Suppressor macrophage (primary cell): Measurements from ENCODE around the gene DIP2A.

Source experiments
- DNase-seq, 4 experiments: peaks; one replicate each; pipeline ENCODE4 v3.0.0-alpha.2; 2020 to 2022
- total RNA-seq, 17 experiments: gene quantifications; one replicate each; lab custom pipeline; 2026; ENCODE audit warnings: mixed read lengths in 6 of 17, inconsistent platforms in 3 of 17; lab: John Stamatoyannopoulos, UW

DIP2A gene, protein sequence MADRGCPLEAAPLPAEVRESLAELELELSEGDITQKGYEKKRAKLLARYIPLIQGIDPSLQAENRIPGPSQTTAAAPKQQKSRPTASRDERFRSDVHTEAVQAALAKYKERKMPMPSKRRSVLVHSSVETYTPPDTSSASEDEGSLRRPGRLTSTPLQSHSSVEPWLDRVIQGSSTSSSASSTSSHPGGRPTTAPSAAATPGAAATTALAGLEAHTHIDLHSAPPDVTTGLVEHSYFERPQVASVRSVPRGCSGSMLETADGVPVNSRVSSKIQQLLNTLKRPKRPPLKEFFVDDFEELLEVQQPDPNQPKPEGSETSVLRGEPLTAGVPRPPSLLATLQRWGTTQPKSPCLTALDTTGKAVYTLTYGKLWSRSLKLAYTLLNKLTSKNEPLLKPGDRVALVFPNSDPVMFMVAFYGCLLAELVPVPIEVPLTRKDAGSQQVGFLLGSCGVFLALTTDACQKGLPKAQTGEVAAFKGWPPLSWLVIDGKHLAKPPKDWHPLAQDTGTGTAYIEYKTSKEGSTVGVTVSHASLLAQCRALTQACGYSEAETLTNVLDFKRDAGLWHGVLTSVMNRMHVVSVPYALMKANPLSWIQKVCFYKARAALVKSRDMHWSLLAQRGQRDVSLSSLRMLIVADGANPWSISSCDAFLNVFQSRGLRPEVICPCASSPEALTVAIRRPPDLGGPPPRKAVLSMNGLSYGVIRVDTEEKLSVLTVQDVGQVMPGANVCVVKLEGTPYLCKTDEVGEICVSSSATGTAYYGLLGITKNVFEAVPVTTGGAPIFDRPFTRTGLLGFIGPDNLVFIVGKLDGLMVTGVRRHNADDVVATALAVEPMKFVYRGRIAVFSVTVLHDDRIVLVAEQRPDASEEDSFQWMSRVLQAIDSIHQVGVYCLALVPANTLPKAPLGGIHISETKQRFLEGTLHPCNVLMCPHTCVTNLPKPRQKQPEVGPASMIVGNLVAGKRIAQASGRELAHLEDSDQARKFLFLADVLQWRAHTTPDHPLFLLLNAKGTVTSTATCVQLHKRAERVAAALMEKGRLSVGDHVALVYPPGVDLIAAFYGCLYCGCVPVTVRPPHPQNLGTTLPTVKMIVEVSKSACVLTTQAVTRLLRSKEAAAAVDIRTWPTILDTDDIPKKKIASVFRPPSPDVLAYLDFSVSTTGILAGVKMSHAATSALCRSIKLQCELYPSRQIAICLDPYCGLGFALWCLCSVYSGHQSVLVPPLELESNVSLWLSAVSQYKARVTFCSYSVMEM (N-terminal part only)
- total RNA-seq = 26.1 to 109 (median 62.2) reads per million in 17 experiments

DNA sequence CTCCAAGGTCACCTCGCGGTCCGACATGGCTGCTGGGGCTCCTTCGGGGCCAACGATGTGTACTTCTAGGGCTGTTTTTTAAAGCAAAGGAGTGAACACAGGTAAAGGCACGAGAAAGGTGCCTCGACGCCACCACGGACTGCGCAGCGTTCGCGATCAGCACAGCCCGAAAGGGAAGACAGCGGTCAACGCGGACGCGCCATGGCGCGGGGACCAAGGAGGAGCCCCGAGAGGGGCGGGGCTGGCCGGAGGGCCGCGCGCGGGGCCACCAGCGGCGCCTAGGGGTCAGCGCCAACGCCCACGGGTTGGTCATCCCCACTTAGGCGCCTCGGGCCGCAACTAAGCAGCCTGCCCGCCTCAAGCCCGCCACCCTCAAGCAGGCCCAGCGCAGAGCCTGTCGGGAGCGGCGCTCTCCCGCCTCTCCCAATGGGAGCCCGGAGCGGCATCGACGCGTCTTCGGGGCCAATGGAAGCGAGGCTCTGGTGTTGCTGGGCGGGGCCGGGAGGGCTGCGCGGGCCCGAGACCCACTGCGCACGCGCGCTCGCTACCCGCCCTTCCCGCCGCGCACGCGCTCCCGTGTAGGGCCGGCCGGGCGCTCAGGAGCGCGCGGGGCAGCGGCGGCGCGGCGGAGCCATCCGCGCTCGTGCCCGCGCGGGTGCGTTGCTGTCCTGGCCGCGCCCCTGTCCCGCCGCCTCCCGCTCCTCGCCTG, at the start of gene DIP2A:
TSS of gene DIP2A (plus strand) at position 577 of the 709 bp plus-strand sequence. CDS start 241 bp downstream, outside the sequence.
- DNase-seq = peak; percentile 99

DNA sequence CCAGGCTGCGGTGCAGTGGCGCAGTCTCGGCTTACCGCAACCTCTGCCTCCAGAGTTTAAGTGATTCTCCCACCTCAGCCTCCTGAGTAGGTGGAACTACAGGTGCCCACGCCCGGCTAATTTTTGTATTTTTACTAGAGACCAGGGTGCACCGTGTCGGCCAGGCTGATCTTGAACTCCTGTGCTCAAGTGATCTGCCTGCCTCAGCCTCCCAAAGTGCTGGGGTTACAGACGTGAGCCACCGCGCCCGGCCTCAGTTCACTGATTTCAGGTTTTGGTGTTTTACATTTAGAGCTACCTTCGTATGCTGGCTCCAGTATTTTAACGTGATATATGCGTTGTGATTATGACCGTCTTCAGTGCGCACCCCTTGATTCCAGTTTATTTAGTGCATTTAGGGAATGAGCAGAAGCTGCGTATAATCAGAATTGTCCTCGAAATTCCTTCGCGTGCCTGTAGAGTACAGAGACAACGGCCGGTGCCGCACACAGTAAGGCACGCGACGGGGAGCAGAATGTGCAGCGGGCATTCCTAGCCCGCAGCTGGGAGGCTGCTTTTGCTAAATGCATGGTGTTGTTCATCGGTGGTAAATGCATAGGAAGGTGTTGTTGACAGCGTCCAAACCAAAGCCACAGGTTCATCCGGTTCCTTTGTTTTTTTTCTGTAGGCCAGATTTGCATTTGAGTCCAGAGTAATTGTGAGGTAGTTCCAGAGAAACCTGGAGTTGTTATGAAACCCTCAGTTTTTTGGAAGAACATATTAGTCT, 48.9 kb upstream of the DIP2A start:
- no peak for DNase-seq

DNA sequence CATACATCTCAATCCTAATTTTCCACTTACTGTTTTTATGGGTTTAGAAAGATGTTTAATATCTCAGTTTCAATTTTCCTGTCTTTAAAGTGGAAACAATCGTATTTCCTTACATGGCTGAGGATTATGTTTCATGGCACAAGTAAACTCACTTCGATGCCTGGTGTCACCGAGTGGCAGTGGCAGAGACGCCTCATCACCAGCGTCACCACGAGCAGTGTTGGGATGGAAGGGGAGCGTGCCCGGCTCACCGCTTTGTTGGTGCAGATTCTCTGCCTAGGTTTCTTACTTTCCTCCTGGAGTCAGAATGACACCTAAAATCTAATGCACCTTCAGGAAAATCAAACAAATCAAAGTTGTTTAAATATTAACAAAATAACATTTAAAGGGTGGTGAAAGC, 48.2 kb upstream of the DIP2A start:
- no peak for DNase-seq

DNA sequence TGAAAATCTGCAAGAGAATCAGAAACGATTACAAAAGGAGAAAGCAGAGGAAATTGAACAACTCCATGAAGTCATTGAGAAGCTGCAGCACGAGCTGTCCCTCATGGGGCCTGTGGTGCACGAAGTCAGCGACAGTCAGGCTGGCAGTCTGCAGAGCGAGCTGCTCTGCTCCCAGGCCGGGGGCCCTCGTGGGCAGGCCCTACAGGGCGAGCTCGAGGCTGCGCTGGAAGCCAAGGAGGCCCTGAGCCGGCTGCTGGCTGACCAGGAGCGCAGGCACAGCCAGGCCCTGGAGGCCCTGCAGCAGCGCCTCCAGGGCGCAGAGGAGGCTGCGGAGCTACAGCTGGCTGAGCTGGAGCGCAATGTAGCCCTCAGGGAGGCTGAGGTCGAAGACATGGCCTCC, 47.5 kb upstream of the DIP2A start:
- no peak for DNase-seq

DNA sequence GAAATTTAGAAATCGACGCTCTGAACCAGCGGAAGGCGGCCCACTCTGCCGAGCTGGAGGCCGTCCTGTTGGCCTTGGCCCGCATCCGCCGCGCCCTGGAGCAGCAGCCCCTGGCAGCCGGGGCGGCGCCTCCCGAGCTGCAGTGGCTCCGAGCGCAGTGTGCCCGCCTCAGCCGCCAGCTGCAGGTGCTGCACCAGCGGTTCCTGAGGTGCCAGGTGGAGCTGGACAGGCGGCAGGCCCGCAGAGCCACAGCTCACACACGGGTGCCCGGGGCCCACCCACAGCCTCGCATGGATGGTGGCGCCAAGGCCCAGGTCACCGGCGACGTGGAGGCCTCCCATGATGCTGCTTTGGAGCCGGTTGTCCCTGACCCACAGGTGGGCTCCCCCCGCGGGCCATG, 47.0 kb upstream of the DIP2A start:
- DNase-seq = no peak

DNA sequence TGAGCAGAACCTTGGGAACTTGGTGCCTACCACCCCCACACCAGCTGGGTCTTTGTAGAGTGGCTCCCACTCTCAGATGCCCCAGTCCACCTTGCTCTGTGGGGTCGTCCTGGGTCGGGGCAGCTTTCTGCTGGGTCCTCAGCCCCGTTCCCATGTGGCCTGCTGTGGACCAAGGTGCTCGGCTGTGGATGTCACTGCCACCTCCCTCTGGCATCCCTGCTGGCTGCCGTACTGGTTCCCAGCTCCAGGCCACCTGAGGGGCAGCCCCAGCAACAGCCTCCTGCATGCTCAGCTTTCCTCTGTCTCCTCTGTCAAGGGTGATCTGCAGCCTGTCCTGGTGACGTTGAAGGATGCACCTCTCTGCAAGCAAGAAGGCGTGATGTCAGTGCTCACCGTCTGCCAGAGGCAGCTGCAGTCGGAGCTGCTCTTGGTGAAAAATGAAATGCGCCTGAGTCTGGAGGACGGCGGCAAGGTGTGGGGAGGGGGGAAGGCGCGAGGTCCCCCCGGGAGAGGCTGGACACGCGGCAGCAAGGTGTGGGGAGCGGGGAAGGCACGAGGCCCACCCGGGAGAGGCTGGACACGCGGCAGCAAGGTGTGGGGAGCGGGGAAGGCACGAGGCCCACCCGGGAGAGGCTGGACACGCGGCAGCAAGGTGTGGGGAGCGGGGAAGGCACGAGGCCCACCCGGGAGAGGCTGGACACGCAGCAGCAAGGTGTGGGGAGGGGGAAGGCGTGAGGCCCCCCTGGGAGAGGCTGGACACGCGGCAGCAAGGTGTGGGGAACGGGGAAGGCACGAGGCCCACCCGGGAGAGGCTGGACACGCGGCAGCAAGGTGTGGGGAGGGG, 45.9 kb upstream of the DIP2A start:
- no peak for DNase-seq

DNA sequence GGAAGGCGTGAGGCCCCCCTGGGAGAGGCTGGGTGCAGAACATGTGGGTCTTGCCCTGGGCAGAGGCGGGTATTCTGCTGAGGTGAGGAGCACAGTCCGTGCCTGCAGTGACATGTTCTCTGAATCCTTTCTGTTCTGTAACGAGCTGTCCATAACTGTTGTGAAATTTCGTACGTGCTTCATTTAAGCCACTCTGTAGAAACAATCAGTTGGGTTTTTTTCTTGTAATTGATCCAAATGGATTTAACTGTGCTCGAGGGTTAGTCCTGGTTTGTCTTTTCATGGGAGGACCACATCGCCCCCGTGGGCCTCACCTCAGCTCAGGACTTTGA, 45.4 kb upstream of the DIP2A start:
- DNase-seq = no peak

DNA sequence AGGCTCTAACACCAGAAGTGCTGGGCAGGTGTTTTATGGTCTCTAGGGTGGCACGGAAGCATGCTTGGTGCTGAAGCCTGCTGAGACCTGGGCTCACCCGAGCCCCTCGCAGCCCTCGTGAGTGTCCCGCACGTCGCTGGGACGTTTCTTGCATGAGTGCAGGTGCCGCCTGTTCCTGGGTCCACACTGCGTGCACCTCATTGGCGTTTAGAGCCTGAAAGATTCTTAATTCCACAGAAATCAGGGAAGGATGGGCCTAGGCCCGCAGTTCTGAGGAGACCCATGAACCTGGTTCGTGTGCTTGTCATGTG, 43.8 kb upstream of the DIP2A start:
- DNase-seq = no peak

DNA sequence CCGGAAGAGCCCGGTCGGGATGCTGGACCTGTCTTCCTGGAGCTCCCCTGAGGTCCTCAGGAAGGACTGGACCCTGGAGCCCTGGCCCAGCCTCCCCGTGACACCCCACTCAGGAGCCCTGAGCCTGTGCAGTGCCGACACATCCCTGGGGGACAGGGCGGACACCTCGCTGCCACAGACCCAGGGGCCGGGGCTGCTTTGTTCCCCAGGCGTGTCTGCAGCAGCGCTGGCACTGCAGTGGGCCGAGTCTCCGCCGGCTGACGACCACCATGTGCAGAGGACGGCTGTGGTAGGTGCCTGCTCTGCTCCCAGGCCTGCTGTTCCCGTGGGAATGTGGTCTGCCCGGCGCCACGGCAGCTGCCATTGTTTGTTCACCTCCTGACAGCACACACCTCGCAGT, 42.1 kb upstream of the DIP2A start:
- no peak for DNase-seq

DNA sequence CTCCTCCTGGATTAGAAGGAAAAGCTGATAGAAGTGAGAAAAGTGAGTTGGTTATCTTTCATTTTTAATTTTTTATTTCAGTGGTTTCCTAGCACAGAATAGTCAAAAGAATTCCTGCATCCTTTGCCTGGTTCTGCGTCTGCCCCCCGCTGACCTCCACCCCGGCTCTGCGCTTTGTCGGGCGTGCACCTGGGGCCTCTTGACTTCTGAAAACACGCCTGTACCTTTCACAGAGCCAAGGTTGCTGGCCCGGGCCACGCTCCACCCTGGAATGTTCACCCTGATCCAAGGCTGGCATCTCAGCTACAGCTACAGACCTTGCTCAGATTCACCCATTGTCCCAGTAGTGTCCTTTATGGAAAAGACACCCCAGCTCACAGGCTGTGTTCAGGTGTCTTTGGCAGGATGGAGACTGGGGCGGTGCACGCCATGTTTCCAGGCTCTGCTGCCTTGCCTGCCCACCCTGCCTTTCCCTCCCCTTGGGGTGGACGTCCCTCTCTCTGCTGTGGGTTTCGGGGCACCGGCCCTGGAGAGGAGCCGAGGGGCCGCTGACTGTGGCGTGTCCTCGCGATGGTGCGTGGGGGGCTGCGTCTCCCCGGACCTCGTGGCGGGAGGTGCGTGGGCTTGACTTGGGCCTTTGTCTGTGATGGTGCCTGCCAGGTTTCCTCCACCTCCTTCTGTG, 40.3 kb upstream of the DIP2A start:
- DNase-seq = no peak

DNA sequence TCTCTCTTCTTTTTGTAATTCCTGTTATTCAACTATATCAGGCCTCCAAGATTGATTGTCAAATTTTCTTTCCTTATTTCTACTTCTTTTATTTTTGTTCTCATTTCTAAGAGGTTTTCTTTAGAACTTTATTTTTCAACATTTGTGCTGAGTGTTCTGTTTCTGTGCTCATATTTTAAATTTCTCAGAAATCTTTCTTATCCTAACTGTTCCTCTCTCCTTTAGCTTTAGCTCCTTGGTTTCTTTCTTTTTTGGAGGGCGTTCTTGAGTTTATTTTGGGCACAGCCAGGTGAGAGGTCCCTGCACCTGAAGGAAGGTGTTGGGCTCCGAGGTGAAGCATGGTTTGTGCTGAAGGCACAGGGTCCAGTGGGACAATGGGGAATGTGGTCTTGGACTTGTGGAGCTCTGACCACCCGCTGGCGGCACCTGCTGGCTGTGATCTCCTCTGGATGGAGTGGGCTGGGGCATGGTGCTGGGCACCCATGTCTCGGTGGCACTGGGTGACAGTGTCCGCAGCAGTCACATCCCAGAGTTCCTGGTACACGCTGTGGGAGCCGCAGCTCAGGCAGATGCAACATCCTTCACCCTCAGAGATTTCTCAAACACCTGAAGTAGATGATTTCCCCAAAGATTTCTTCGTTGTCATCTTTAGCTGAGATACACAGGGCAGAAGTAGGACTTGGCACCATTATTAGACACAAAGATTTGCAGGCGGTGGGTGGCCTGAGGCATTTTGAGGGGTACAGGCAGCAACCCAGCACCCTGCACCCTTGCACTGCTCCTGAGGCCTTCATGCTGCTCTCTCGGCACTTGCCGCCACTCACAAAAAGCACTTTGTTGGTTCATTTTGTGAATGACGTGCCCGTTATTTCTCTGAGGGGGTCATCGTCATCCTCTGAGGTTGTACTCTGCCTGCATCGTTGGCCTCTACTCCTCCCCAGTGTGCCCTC, 38.2 kb upstream of the DIP2A start:
- DNase-seq = no peak

DNA sequence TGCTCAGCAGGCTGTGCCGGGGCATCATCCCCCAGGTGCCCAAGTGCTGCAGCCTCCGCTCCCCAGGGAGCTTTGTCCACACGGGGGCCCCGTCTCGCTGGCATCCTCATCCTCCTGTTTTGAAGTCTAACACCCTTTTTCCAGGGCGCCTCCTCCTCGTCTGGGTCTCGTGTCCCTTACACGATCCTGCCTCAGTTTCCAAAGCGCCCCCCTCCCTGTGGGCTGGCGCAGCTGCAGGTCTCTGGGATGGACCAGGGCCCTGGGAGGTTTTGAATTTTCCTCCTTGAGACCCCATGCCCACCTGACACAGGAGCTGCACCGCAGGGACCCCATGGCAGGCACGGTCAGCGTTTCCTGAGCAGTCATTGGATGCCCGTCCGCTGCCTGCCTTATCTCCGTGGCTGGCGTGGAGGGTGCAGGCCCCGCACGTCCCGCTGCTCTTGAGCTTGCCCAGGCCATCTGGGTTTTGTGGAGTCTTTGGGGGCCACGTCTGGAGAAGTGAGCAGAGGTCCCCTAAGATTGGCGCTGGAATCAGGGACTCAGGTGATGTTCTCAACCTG, 37.4 kb upstream of the DIP2A start:
- DNase-seq = no peak

DNA sequence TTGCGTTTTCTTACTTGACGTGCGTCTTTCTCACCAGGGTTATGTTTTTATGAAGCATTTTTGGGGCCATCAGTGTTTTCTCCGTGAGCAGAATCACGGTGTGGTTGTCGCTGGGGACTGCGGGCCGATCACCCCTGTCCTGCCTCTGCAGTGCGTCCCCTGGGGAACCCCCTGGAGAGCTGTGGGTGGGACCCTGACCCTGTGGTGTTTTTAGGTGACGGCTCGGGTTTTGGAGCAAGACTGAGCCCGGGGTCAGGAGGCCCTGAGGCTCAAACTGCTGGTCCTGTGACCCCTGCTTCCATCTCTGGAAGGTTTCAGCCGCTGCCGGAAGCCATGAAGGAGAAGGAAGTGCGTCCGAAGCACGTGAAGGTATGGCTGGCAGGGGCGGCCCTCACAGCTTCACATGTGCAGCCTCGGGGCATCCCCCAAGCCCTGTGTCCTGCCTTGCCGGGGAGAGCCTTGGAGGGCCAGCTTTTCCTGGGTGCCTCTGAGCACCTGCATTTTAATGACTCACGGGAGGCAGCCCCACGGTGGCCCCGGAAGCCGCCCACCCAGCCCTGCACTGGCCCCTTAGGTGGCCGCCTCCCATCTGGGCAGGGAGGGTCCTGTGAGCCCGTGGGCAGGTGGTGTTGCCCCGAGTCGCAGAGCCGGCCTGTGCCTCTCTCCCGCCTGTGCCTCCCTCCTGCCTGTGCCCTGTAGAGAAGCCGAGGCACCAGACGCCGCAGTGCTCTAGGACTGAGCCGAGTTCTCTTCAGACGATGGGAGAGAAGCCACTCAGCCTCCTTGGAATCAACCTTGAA, 36.7 kb upstream of the DIP2A start:
- no peak for DNase-seq

DNA sequence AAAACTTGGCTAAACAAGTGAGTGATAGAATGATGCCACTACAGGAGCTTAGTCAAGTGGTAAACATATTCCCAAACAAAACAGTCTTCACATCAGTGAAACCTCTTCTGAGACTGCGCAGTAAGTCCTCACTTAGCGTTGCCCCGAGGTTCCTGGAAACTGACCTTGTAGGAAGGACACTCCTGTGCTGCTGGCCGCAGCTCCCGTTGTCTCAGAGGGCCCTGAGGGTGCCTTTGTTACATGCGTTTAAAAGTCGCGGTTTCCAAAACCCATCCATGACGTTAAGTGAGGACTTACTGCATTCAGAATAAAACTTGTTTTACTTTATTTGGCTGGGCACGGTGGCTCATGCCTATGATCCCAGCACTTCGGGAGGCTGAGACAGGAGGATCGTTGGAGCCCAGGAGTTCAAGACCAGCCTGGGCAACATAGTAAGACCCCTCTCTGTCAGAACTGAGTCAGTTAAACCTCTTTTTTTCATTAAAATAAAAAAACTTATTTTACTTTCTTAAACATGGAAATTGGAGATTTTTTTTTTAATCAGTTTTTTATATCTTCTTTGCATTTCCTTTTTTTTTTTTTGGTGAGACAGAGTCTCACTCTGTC, 36.0 kb upstream of the DIP2A start:
- DNase-seq = no peak

DNA sequence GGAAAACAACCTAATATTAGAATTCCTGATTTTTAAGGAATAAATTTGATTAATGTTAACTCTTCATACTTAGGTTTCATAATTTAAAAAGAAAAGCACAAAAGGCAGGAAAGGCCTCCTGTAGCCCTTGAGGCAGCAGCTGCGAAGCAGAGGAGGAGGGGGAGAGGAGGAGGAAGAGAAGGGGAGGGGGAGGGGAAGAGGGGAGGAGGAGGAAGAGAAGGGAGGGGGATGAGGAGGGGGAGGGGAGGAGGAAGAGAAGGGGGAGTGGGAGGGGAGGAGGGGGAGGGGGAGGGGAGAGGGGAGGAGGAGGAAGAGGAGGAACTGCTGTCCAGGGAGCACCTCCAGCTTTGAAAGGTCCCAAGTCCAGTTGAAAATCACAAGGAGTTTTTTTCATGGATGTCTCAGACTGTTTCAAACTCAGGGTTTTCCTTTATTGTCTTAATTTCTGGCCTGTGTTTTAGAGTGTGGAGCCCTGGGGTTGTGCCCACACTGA, 35.1 kb upstream of the DIP2A start:
- no peak for DNase-seq

DNA sequence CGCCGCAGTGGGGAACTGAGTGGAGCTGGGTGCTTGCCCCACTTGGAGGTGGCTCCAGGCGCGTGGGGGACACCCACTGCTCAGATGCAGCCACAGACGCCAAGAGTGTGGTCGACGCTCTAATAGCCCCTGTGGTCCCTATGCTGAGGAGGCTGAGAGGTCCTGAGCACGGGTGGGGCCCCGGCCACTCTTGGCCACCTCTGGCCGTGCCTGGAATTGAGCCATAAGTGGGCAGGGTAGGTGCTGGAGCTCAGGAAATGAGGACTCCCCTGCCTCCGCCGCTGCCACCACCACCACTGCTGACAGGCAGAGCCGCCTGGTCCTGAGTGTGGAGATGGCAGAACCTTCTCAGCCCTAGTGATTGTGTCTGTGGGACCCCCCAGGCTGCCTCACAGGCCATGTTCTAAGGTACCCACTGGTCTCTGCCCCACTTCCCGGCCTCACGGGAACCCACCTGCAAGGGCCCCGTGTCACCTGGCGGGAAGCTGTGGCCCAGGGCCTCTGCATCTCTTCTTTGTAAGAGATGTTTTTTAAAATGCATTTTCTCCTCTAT, 34.6 kb upstream of the DIP2A start:
- DNase-seq = no peak

DNA sequence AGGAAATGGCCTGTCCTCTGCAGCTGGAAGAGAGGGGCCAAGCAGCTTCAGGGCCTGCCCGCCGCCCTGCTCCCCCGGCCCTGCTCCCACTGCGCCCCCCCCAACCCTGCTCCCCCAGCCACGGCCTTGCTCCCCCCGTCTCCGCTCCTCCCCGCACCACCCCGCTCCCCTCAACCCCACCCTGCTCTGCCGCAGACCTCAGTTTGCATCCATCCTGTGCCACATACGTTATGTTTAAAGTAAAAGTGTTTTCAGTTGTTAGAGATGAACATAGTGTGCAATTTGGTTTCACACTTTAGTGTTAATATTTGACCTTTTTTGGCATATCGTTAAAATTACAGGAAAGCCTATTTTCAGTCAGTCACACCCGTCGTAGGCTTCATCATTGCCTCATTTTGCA, 34.1 kb upstream of the DIP2A start:
- DNase-seq = no peak
